Measurements from ENCODE around the gene SNX22.

DNA sequence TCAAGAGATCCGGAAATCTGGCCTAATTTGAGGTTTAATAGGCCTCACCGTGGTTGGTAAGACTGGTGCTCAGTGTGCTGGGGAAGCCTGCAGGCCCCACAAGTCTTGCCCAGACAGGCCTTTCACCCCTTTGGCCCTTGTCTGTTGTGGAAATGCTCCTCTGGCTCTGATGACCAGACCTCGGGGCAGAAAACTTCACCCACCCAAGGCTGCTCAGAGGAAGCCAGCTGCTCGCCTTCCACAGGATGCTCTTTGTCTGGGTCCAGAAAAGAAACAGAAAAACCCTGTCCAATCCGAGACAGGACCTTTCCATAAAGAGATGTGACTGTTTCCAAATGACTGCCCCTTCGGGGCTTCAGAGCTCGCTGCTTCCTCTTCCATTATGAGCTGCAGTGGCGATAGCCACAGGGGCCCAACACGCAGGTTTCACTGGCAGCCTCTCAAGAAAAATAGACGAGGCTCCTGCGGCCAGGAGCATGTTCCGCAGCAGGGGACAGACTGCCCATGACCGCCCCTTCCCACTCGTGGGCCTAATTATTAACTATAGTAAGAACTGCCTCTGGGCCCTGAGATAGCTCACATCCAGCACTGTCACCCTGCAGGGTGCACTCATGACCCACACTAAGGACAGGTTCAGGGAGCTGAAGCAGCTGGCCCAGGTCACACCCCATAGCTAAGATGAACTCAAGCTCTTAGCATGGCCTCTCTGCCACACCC, 6.8 kb upstream of the SNX22 start:
- TF ChIP-seq, protein P1, sequence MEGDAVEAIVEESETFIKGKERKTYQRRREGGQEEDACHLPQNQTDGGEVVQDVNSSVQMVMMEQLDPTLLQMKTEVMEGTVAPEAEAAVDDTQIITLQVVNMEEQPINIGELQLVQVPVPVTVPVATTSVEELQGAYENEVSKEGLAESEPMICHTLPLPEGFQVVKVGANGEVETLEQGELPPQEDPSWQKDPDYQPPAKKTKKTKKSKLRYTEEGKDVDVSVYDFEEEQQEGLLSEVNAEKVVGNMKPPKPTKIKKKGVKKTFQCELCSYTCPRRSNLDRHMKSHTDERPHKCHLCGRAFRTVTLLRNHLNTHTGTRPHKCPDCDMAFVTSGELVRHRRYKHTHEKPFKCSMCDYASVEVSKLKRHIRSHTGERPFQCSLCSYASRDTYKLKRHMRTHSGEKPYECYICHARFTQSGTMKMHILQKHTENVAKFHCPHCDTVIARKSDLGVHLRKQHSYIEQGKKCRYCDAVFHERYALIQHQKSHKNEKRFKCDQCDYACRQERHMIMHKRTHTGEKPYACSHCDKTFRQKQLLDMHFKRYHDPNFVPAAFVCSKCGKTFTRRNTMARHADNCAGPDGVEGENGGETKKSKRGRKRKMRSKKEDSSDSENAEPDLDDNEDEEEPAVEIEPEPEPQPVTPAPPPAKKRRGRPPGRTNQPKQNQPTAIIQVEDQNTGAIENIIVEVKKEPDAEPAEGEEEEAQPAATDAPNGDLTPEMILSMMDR (IDR thresholded peaks at IDR 0.05; ENCODE audit: control extremely low read depth in 1 of 3, insufficient read depth in 1 of 3, low read depth in 1 of 3, low read length in 3 of 3), result no peak
- TF ChIP-seq ASH2L (IDR thresholded peaks at IDR 0.05; ENCODE audit: low read length) (no peak), SIRT6 (IDR thresholded peaks at IDR 0.05; ENCODE audit: low read length) (no peak), EP300 (IDR thresholded peaks at IDR 0.05; ENCODE audit: borderline replicate concordance in 1 of 2, low read depth in 2 of 2, low read length in 2 of 2) (no peak), POLR2A (IDR thresholded peaks at IDR 0.05; ENCODE audit: control extremely low read depth in 1 of 2, low read depth in 2 of 2, low read length in 2 of 2) (no peak)
